Thyroid gland (tissue), 4 donors: Measurements from ENCODE around the gene TDP2.
A peak's percentile ranks its signal among the peaks of the same experiment; 100 is the strongest.
"Not testable (repeated sequence)": the region's sequence is repeated elsewhere in the genome, so short reads cannot be mapped to it uniquely, and the experiment has no call there.

Experiments
- CTCF ChIP-seq, 6 experiments: fragments of 200-600 bp in 3 of 6; fragments of 450-650 bp in 3 of 6; sonication (generic) in 3 of 6; IDR thresholded peaks; one replicate each; pipeline ENCODE4 v1.5.1; 2016 to 2019; ENCODE audit warnings: antibody characterized with exemption in 6 of 6, mild to moderate bottlenecking in 2 of 6, inconsistent platforms in 1 of 6, moderate library complexity in 1 of 6
- POLR2A ChIP-seq, 2 donors: fragments of 450-650 bp; IDR thresholded peaks; one replicate each; pipeline ENCODE4 v1.6.1; 2017; ENCODE audit warnings: antibody characterized with exemption in 2 of 2, mild to moderate bottlenecking in 2 of 2, moderate library complexity in 1 of 2

- TF ChIP-seq POLR2A (IDR thresholded peaks at IDR 0.05), result not testable (repeated sequence)
- peak in 5 of 6 experiments; percentile 12 to 82 (median 53) for TF ChIP-seq CTCF (IDR thresholded peaks at IDR 0.05)
These were observed 28.9 kb upstream of the TDP2 start for GRCh38 chr6:24695635-24696034.
